H9 (cell line): Measurements from ENCODE around the gene CLCNKA. TPM values are rescaled to one million over a fixed set of nuclear protein-coding genes. Genes with fewer than 3 reads are reported as not detected.

Experiments used
- DNase-seq: peaks from one replicate; pipeline ENCODE4 v3.0.0-alpha.2; 2017
- H2AFZ ChIP-seq: one replicate; pipeline ENCODE4 v1.6.1; 2013; ENCODE audit warnings: mild to moderate bottlenecking, low read length, control low read depth, moderate library complexity
- H2AK5ac ChIP-seq: 2 replicates; pipeline ENCODE4 v1.6.1; 2013; ENCODE audit warnings: low read length, control low read depth, mixed read lengths; ENCODE audit not compliant: insufficient read length
- H2BK120ac ChIP-seq: one replicate; pipeline ENCODE4 v1.6.1; 2013; ENCODE audit warnings: low read depth, mild to moderate bottlenecking, low read length, control low read depth, inconsistent platforms; ENCODE audit not compliant: poor library complexity, severe bottlenecking
- H2BK12ac ChIP-seq: 2 replicates; pipeline ENCODE4 v1.6.1; 2013; ENCODE audit warnings: low read length, control low read depth, mixed read lengths, low read depth; ENCODE audit not compliant: insufficient read length
- H2BK15ac ChIP-seq: 2 replicates; pipeline ENCODE4 v1.6.1; 2013; ENCODE audit warnings: low read depth, low read length, control low read depth
- H2BK20ac ChIP-seq: one replicate; pipeline ENCODE4 v1.6.1; 2013; ENCODE audit warnings: low read depth, mild to moderate bottlenecking, low read length, control low read depth, inconsistent platforms; ENCODE audit not compliant: poor library complexity, severe bottlenecking
- H2BK5ac ChIP-seq: 2 replicates; pipeline ENCODE4 v1.6.1; 2013; ENCODE audit warnings: low read length, control low read depth, mixed read lengths; ENCODE audit not compliant: insufficient read length
- H3K14ac ChIP-seq: 2 replicates; pipeline ENCODE4 v1.6.1; 2013; ENCODE audit warnings: low read length, control low read depth; ENCODE audit not compliant: insufficient read depth
- H3K18ac ChIP-seq: 2 replicates; pipeline ENCODE4 v1.6.1; 2013; ENCODE audit warnings: low read depth, mild to moderate bottlenecking, mixed read lengths, low read length, control low read depth; ENCODE audit not compliant: insufficient read length
- H3K23ac ChIP-seq: 2 replicates; pipeline ENCODE4 v1.6.1; 2013; ENCODE audit warnings: low read length, control low read depth, mixed read lengths, low read depth; ENCODE audit not compliant: insufficient read length
- H3K23me2 ChIP-seq: 2 replicates; pipeline ENCODE4 v1.6.1; 2013; ENCODE audit warnings: low read depth, mild to moderate bottlenecking, mixed read lengths, low read length, control low read depth; ENCODE audit not compliant: insufficient read length, poor library complexity, severe bottlenecking
- H3K27ac ChIP-seq: 2 replicates; pipeline ENCODE4 v1.5.1; 2013; ENCODE audit warnings: low read length, control low read depth, mixed read lengths, low read depth; ENCODE audit not compliant: insufficient read length
- H3K27me3 ChIP-seq: 2 replicates; pipeline ENCODE4 v1.6.1; 2013; ENCODE audit warnings: low read length, control low read depth, inconsistent platforms; ENCODE audit not compliant: insufficient read depth
- H3K4ac ChIP-seq: 2 replicates; pipeline ENCODE4 v1.6.1; 2013; ENCODE audit warnings: low read depth, mild to moderate bottlenecking, control low read depth, inconsistent platforms, low read length, moderate library complexity
- H3K4me1 ChIP-seq: 2 replicates; pipeline ENCODE4 v1.6.1; 2013; ENCODE audit warnings: low read length, control low read depth, inconsistent platforms; ENCODE audit not compliant: insufficient read depth
- H3K4me2 ChIP-seq: 2 replicates; pipeline ENCODE4 v1.6.1; 2013; ENCODE audit warnings: low read length, control low read depth, mixed read lengths; ENCODE audit not compliant: insufficient read length, insufficient read depth
- H3K56ac ChIP-seq: 2 replicates; pipeline ENCODE4 v1.6.1; 2013; ENCODE audit warnings: low read depth, mild to moderate bottlenecking, mixed read lengths, low read length, control low read depth; ENCODE audit not compliant: insufficient read length
- H3K79me1 ChIP-seq: 2 replicates; pipeline ENCODE4 v1.6.1; 2013; ENCODE audit warnings: low read depth, mild to moderate bottlenecking, moderate library complexity, low read length, control low read depth, inconsistent platforms; ENCODE audit not compliant: insufficient read depth, poor library complexity, severe bottlenecking
- H3K79me2 ChIP-seq: 2 replicates; pipeline ENCODE4 v1.6.1; 2013; ENCODE audit warnings: low read length, control low read depth, inconsistent platforms; ENCODE audit not compliant: insufficient read depth
- H3K9ac ChIP-seq: 2 replicates; pipeline ENCODE4 v1.6.1; 2013; ENCODE audit warnings: low read length, control low read depth, mixed read lengths; ENCODE audit not compliant: insufficient read length; ENCODE audit errors: extremely low read depth
- H3K9me3 ChIP-seq: one replicate; pipeline ENCODE4 v1.6.1; 2013; ENCODE audit warnings: low read depth, low read length, inconsistent platforms; ENCODE audit not compliant: control insufficient read depth
- H3T11ph ChIP-seq: one replicate; pipeline ENCODE4 v1.6.1; 2013; ENCODE audit warnings: mild to moderate bottlenecking, low read length, control low read depth, inconsistent platforms
- H4K20me1 ChIP-seq: one replicate; pipeline ENCODE4 v1.6.1; 2013; ENCODE audit not compliant: control insufficient read depth, insufficient read length, insufficient read depth
- H4K5ac ChIP-seq: 2 replicates; pipeline ENCODE4 v1.6.1; 2013; ENCODE audit warnings: low read depth, mild to moderate bottlenecking, mixed read lengths, low read length, control low read depth; ENCODE audit not compliant: insufficient read length
- H4K8ac ChIP-seq: replicated peaks from 2 replicates; pipeline ENCODE4 v1.6.1; 2013; ENCODE audit warnings: low read length, control low read depth, mixed read lengths, low read depth; ENCODE audit not compliant: insufficient read length
- H4K91ac ChIP-seq: 2 replicates; pipeline ENCODE4 v1.6.1; 2013; ENCODE audit warnings: low read depth, mild to moderate bottlenecking, moderate library complexity, mixed read lengths, low read length, control low read depth; ENCODE audit not compliant: insufficient read length
- H3K27ac Mint-ChIP-seq, 3 experiments: 2 replicates in 2 of 3; 3 replicates in 1 of 3; pipeline ENCODE4 v1.8.0; 2020 to 2021; ENCODE audit warnings: mixed read lengths in 3 of 3, mild to moderate bottlenecking in 1 of 3, moderate library complexity in 1 of 3
- H3K27me3 Mint-ChIP-seq: 2 replicates; pipeline ENCODE4 v1.8.0; 2021; ENCODE audit warnings: low read depth, mild to moderate bottlenecking, moderate library complexity, mixed read lengths
- H3K36me3 Mint-ChIP-seq, 3 experiments: 2 replicates in 2 of 3; 3 replicates in 1 of 3; pipeline ENCODE4 v1.8.0; 2020 to 2021; ENCODE audit warnings: low read depth in 3 of 3, mixed read lengths in 3 of 3; ENCODE audit not compliant: insufficient read depth in 1 of 3
- H3K4me1 Mint-ChIP-seq, 2 experiments: 2 replicates each; pipeline ENCODE4 v1.8.0; 2020; ENCODE audit warnings: mixed read lengths in 2 of 2
- H3K4me3 Mint-ChIP-seq, 2 experiments: 2 replicates in 1 of 2; 3 replicates in 1 of 2; pipeline ENCODE4 v1.8.0; 2020 to 2021; ENCODE audit warnings: mild to moderate bottlenecking in 2 of 2, mixed read lengths in 2 of 2, moderate library complexity in 1 of 2
- H3K9me3 Mint-ChIP-seq, 2 experiments: 2 replicates in 1 of 2; 3 replicates in 1 of 2; pipeline ENCODE4 v1.8.0; 2020; ENCODE audit warnings: mild to moderate bottlenecking in 2 of 2, mixed read lengths in 2 of 2, moderate library complexity in 1 of 2
- WGBS: extraction: QIAGEN DNeasy Blood & Tissue Kit; methylation state at CpG from one replicate; pipeline ENCODE4 v1.1.7; 2013; ENCODE audit warnings: missing lambda C conversion rate, low lambda C conversion rate, mixed read lengths; ENCODE audit not compliant: insufficient read length; ENCODE audit errors: extremely low coverage; 5-methylcytosine and 5-hydroxymethylcytosine counted together
- total RNA-seq: library from RNA; stranded (reverse); gene quantifications from 2 replicates; pipeline ENCODE4 v1.2.1, GENCODE V29; 2021
- TF ChIP-seq, protein P1 (sequence below): fragments of 200-600 bp; sonication (generic); conservative IDR thresholded peaks from 3 replicates; pipeline ENCODE4 v1.8.0; 2021; ENCODE audit warnings: antibody characterized with exemption, mild to moderate bottlenecking

Gene CLCNKA
- total RNA-seq, 1 experiment from 2014 or later, result 0.98 TPM

DNA sequence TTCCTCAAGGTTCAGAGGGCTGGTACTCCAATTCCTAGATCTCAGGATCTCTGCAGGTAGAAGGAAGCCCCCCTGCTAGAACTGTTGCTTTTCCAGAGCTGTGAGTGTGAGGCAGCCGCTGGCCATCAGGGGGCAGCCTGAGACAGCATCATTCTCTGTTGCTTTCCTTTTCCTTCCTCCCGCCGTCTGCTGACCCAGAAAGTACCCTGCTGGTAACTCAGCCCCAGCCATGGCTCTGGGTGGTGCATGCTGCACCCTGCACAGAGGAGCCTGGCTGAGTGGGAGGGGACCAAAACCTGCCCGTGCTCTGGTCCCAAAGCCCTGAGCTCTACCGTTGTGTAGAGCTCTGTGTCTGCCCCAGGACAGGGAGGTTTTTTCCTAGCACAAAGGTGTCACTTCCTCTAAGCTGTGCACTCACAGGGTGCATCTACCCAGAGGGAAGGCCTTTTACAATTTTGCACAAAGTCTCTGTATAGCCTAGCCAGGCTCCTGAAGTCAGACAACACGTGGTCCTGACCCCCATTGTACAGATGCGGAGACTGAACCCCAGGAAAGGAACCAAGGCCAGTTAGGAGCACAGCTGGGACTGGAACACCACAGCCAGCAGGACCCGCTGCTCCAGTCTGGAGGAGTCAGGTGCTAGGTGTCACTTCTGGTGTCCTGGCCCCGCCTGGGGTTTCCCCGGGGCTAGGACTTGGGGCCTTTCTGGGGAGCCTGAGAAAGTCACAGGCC is 57.3 kb downstream of the CLCNKA start:
- Histone ChIP-seq H3K23me2 (no peaks in the 10 kb centered on the region), H4K20me1 (no peaks in the 10 kb centered on the region), H3K23ac (no peak overlapping the region), H2BK12ac (no peak overlapping the region), H3K9me3 (no peaks in the 10 kb centered on the region), H2BK20ac (no peak overlapping the region), H3K79me2 (no peaks in the 10 kb centered on the region), H3K4ac (no peak overlapping the region), H3K18ac (no peak overlapping the region), H3K79me1 (no peaks in the 10 kb centered on the region), H3K4me2 (no peak overlapping the region), H2BK5ac (no peak overlapping the region), H4K5ac (no peak overlapping the region), H2BK120ac (no peak overlapping the region), H3K27ac (no peak overlapping the region), H3K9ac (no peak overlapping the region), H2AK5ac (no peak overlapping the region), H3K56ac (no peak overlapping the region), H4K8ac (no peak overlapping the region), H2BK15ac (no peak overlapping the region), H3K27me3 (peaks cover 4% of the 10 kb centered on the region; the same call in 1 of the 2 replicates), H3T11ph (no peak overlapping the region), H4K91ac (no peak overlapping the region), H2AFZ (no peak overlapping the region), H3K14ac (no peak overlapping the region), H3K4me1 (no peaks in the 10 kb centered on the region)
- TF ChIP-seq, protein P1, sequence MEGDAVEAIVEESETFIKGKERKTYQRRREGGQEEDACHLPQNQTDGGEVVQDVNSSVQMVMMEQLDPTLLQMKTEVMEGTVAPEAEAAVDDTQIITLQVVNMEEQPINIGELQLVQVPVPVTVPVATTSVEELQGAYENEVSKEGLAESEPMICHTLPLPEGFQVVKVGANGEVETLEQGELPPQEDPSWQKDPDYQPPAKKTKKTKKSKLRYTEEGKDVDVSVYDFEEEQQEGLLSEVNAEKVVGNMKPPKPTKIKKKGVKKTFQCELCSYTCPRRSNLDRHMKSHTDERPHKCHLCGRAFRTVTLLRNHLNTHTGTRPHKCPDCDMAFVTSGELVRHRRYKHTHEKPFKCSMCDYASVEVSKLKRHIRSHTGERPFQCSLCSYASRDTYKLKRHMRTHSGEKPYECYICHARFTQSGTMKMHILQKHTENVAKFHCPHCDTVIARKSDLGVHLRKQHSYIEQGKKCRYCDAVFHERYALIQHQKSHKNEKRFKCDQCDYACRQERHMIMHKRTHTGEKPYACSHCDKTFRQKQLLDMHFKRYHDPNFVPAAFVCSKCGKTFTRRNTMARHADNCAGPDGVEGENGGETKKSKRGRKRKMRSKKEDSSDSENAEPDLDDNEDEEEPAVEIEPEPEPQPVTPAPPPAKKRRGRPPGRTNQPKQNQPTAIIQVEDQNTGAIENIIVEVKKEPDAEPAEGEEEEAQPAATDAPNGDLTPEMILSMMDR, result peak; percentile 94
- H3K36me3 Mint-ChIP-seq, result no peaks in the 10 kb centered on the region
- peak overlapping the region in 1 of 3 experiments; percentile 70; a peak in 1 of 7 replicates for H3K27ac Mint-ChIP-seq
- WGBS, result no CpG with 5 or more reads among the region's 10 CpGs
- H3K9me3 Mint-ChIP-seq, result no peaks in the 10 kb centered on the region; a peak in 1 of 5 replicates
- peaks cover 40% of the 10 kb centered on the region for H3K27me3 Mint-ChIP-seq
- peaks cover 13% of the 10 kb centered on the region in 2 experiments for H3K4me1 Mint-ChIP-seq
- peak; percentile 88 for DNase-seq
- H3K4me3 Mint-ChIP-seq, result no peak overlapping the region
